ENCODE measurements around the gene CFAP46.
"Not testable (repeated sequence)": the region's sequence is repeated elsewhere in the genome, so short reads cannot be mapped to it uniquely, and the experiment has no call there.

CFAP46 gene

GRCh38 chr10:132979491-132980425 is 37.4 kb upstream of the CFAP46 start:
- DNase-seq = no peak

- DNase-seq = no peak
These were observed 36.2 kb upstream of the CFAP46 start for GRCh38 chr10:132978542-132978941.

GRCh38 chr10:132977807-132978206 is 35.4 kb upstream of the CFAP46 start:
- no peak for DNase-seq

- no peak for DNase-seq
These were observed 34.7 kb upstream of the CFAP46 start for GRCh38 chr10:132977076-132977475.

- no peak for DNase-seq
These were observed 33.7 kb upstream of the CFAP46 start for GRCh38 chr10:132975831-132976682.

GRCh38 chr10:132974886-132975830 is 32.8 kb upstream of the CFAP46 start:
- DNase-seq = no peak

GRCh38 chr10:132974249-132974796 is 32.0 kb upstream of the CFAP46 start:
- no peak for DNase-seq

GRCh38 chr10:132973903-132974241 is 31.5 kb upstream of the CFAP46 start:
- DNase-seq = no peak

- DNase-seq = no peak
These were observed 30.9 kb upstream of the CFAP46 start for GRCh38 chr10:132972986-132973902.

GRCh38 chr10:132972149-132972985 is 30.0 kb upstream of the CFAP46 start:
- no peak for DNase-seq

- DNase-seq = no peak
These were observed 29.2 kb upstream of the CFAP46 start for GRCh38 chr10:132971448-132972148.

- DNase-seq = no peak
These were observed 28.5 kb upstream of the CFAP46 start for GRCh38 chr10:132970641-132971438.

- DNase-seq = no peak
These were observed 25.2 kb upstream of the CFAP46 start for GRCh38 chr10:132967540-132967939.

GRCh38 chr10:132965411-132966057 is 23.2 kb upstream of the CFAP46 start:
- no peak for DNase-seq

GRCh38 chr10:132964707-132965410 is 22.5 kb upstream of the CFAP46 start:
- DNase-seq = not testable (repeated sequence)

GRCh38 chr10:132964231-132964630 is 21.9 kb upstream of the CFAP46 start:
- no peak for DNase-seq

- DNase-seq = no peak
These were observed 21.1 kb upstream of the CFAP46 start for GRCh38 chr10:132963430-132963960.
